RWPE1 (cell line): ENCODE results near the gene DAD1.

Experiments
- CTCF ChIA-PET: fragments of 350-600 bp; sonication (Branson Sonifier 250); formaldehyde crosslinking; extraction: SDS; loops from one replicate; lab custom pipeline; 2021; lab: Yijun Ruan, JAX
- POLR2A ChIA-PET: fragments of 400-600 bp; formaldehyde crosslinking; extraction: SDS; loops from one replicate; lab custom pipeline; 2020; ENCODE audit warnings: antibody characterized with exemption; ENCODE audit not compliant: low non-redundant PET; lab: Yijun Ruan, JAX
- DNase-seq: peaks from one replicate; pipeline ENCODE4 v3.0.0; 2012; ENCODE audit warnings: low spot score
- H3K27ac ChIP-seq: fragments of 450-650 bp; 2 replicates; pipeline ENCODE4 v1.5.1; 2017
- TF ChIP-seq, protein P1 (sequence below): fragments of 450-650 bp; conservative IDR thresholded peaks from 2 replicates; pipeline ENCODE4 v1.5.1; 2017; ENCODE audit warnings: low read depth, mild to moderate bottlenecking

Gene DAD1

DNA sequence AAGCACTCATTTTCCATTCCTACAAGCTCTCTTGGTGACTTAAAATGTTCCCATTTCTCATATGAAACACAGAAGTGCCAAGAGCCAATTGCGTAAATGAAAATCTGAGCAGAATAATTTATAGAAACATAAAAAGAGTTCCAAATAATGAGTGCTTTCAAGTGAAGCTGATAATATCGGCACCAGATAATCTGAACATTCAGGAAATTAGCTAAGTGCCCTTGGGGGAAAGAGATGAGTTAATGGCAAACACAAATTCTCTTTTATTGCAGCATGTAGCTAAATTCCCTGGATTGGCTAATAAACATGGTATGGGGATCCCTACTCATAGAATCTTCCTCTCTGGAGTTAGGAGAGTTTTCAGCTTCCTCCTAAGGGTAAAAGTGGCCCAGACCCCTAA, 46.7 kb downstream of the DAD1 start:
- CTCF ChIA-PET, result no interaction called here
- no peak overlapping the region for H3K27ac ChIP-seq
- POLR2A ChIA-PET, result no interaction called here
- no peak for DNase-seq
- TF ChIP-seq, protein P1, sequence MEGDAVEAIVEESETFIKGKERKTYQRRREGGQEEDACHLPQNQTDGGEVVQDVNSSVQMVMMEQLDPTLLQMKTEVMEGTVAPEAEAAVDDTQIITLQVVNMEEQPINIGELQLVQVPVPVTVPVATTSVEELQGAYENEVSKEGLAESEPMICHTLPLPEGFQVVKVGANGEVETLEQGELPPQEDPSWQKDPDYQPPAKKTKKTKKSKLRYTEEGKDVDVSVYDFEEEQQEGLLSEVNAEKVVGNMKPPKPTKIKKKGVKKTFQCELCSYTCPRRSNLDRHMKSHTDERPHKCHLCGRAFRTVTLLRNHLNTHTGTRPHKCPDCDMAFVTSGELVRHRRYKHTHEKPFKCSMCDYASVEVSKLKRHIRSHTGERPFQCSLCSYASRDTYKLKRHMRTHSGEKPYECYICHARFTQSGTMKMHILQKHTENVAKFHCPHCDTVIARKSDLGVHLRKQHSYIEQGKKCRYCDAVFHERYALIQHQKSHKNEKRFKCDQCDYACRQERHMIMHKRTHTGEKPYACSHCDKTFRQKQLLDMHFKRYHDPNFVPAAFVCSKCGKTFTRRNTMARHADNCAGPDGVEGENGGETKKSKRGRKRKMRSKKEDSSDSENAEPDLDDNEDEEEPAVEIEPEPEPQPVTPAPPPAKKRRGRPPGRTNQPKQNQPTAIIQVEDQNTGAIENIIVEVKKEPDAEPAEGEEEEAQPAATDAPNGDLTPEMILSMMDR, result no peak

DNA sequence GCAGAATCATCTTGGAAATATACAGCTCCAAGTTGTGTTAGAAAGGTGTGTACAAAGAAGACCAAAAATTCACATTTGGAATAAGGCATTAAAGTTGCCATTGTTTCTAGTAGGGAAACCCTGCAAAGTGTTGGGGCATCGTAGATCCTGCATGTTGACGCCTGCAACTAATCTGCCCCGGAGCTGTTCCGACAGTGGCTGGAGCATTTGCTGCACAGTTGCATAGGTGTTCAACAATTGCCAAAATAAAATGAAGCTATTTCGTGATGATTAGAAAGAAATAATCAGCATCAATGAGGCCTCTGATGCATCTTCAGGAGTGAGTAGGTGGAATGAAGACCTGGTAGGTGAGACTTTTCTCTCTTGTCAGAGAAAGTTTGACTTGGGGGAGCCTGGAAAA, 47.3 kb downstream of the DAD1 start:
- CTCF ChIA-PET, result no interaction called here
- H3K27ac ChIP-seq, result no peak overlapping the region
- POLR2A ChIA-PET, result no interaction called here
- TF ChIP-seq, protein P1, result no peak
- no peak for DNase-seq

DNA sequence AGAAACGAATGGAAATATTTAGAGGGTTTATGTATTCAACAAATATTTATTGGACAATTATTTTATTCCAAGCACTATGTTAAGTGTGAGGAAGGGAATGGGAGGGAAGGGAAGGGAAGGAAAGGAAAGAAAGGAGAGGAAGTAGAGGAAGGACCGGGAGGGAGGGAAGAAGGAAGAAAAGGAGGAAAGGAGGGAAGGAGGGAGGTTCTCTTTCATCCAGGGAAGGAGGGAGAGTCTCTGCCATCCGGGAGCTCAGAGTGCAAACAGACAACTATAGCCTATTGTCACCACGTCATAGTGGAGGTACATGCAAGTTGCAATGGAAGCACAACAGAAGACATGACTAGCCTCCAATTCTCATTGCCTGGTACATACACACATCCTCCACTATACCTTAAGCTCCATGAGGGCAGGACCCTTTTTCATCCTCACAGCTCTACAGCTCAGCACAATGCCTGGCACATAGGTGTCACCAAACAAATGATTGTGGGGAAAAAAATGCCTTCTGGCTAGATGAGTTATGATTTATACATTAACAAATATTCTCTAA, 48.1 kb downstream of the DAD1 start:
- no peak for DNase-seq
- CTCF ChIA-PET, result interaction anchor here (1.2 kb wide), 1 partner anchor 9 kb away, joined by 3 read pairs; no protein-coding TSS in a partner anchor
- H3K27ac ChIP-seq, result no peak overlapping the region
- TF ChIP-seq, protein P1, result no peak
- POLR2A ChIA-PET, result no interaction called here

DNA sequence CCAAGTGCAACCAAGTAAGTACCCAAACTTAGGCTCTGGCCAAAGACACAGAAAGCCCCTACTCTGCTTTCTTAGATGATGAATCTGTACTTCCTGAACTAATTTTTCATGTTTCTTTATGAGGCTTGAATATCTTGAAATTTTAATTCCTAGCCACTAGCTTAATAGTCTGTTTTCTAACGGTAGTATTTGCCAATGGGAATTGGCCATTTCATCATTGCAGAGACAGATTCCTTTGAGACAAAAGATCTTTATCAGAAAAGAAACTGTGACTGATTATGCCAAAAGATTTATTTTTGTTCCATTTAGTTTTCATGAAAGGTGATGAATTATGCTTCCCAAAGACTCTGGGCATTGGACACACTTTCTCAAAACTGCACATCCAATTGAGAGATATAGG, 48.7 kb downstream of the DAD1 start:
- CTCF ChIA-PET, result interaction anchor here (0.5 to 1.2 kb wide), 2 partner anchors 8 to 339 kb away, joined by 3 to 4 read pairs; no protein-coding TSS in a partner anchor
- POLR2A ChIA-PET, result no interaction called here

DNA sequence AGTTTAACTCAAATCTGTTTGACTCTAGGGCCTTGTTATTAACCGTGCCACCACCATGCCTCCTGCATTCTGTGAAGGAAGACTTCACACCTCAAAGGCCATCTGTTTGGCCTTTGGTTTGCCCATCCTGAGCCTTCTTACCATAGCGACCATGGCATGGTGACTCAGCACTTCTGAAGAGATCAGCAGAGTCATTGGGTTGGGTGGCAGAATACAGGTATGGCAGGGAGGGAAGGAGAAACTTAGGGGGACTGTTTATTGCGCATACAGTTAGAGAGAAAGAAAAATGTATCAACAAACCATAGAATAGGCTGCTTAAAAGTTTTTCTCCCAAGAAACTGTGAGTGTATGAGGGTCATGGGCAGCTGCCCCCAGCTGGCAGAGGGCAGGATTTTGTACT, 49.2 kb downstream of the DAD1 start:
- H3K27ac ChIP-seq, result no peak overlapping the region
- ChIA-PET CTCF (interaction anchor here (0.5 kb wide), 1 partner anchor 339 kb away, joined by 4 read pairs; no protein-coding TSS in a partner anchor), POLR2A (no interaction called here)
- no peak for DNase-seq
- TF ChIP-seq, protein P1, result no peak

More for the DNA sequence above, 48.7 kb downstream of the DAD1 start:
- TF ChIP-seq, protein P1, result no peak
- no peak overlapping the region for H3K27ac ChIP-seq
- no peak for DNase-seq

DNA sequence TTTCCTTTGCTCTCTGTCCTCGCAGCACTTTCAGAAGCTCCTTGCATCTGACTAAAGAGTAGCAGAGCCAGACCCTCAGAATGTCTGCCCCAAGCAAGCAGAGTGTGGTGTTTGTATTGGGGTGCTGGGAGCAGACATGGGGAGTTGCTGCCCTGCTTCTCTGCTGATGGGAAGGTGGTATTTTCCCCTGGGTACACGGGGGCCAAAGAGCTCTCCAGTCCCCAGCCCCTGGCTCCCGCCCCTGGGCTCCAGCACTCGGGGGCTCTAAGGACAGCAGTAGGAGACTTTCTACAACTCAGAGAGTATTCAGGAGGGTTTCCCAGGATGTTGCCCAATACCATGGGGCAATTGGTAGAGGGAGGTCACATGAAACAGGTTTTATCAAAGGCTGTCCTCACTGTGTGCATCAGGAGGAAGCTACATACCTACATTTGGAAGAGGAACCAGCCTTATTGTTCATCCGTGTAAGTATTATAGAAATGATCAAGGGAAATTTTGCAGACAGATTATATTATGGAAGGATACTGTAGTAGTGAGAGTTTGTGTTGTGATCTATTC, 50.3 kb downstream of the DAD1 start:
- CTCF ChIA-PET, result interaction anchor here (0.6 kb wide), 1 partner anchor 375 kb away, joined by 3 read pairs; no protein-coding TSS in a partner anchor
- TF ChIP-seq, protein P1, result no peak
- DNase-seq, result no peak
- no peak overlapping the region for H3K27ac ChIP-seq
- POLR2A ChIA-PET, result no interaction called here
